ENCODE results near the gene ACSL3.

Gene ACSL3

GRCh38 chr2:222968550-222969155 lies 107.8 kb downstream of the ACSL3 start:
- Histone ChIP-seq H3K4me2 (ENCODE audit: low read length) (no peak overlapping the region), H3K4me3 (ENCODE audit: low read depth, low read length) (no peak overlapping the region), H3K79me2 (no peaks in the 10 kb centered on the region), H3K27me3 (ENCODE audit: control insufficient read depth, insufficient read depth, low read length) (no peaks in the 10 kb centered on the region), H3K36me3 (ENCODE audit: control insufficient read depth, insufficient read depth, low read length) (no peaks in the 10 kb centered on the region), H3K4me1 (peaks cover 3% of the 10 kb centered on the region), H2AFZ (no peak overlapping the region), H3K9ac (no peak overlapping the region), H3K9me3 (ENCODE audit: control insufficient read depth, low read length) (no peaks in the 10 kb centered on the region), H3K27ac (no peak overlapping the region)
- TF ChIP-seq CTCF (IDR thresholded peaks at IDR 0.05) = no peak

- H3K79me2 ChIP-seq = no peaks in the 10 kb centered on the region
- TF ChIP-seq CTCF (IDR thresholded peaks at IDR 0.05) = no peak
Measured at GRCh38 chr2:222969491-222969890, 108.7 kb downstream of the ACSL3 start.

GRCh38 chr2:222972420-222972819 lies 111.6 kb downstream of the ACSL3 start:
- no peak overlapping the region for H3K27ac ChIP-seq
- H3K9me3 ChIP-seq (ENCODE audit: control insufficient read depth, low read length) = no peaks in the 10 kb centered on the region
- TF ChIP-seq CTCF (IDR thresholded peaks at IDR 0.05) = no peak
- H2AFZ ChIP-seq = no peak overlapping the region
- no peaks in the 10 kb centered on the region for H3K27me3 ChIP-seq (ENCODE audit: control insufficient read depth, insufficient read depth, low read length)
- peaks cover 3% of the 10 kb centered on the region for H3K4me1 ChIP-seq
- no peak overlapping the region for H3K9ac ChIP-seq
- H3K79me2 ChIP-seq = no peaks in the 10 kb centered on the region
- H3K4me3 ChIP-seq (ENCODE audit: low read depth, low read length) = no peak overlapping the region
- H3K4me2 ChIP-seq (ENCODE audit: low read length) = no peak overlapping the region
- H3K36me3 ChIP-seq (ENCODE audit: control insufficient read depth, insufficient read depth, low read length) = no peaks in the 10 kb centered on the region

More at GRCh38 chr2:222969491-222969890, 108.7 kb downstream of the ACSL3 start:
- Histone ChIP-seq H2AFZ (no peak overlapping the region), H3K27me3 (ENCODE audit: control insufficient read depth, insufficient read depth, low read length) (no peaks in the 10 kb centered on the region), H3K4me3 (ENCODE audit: low read depth, low read length) (no peak overlapping the region), H3K9me3 (ENCODE audit: control insufficient read depth, low read length) (no peaks in the 10 kb centered on the region), H3K27ac (no peak overlapping the region), H3K36me3 (ENCODE audit: control insufficient read depth, insufficient read depth, low read length) (no peaks in the 10 kb centered on the region), H3K9ac (no peak overlapping the region), H3K4me1 (peaks cover 3% of the 10 kb centered on the region), H3K4me2 (ENCODE audit: low read length) (no peak overlapping the region)

- Histone ChIP-seq H3K27ac (no peak overlapping the region), H3K9ac (no peak overlapping the region), H3K79me2 (no peaks in the 10 kb centered on the region), H3K4me1 (peaks cover 3% of the 10 kb centered on the region), H3K36me3 (ENCODE audit: control insufficient read depth, insufficient read depth, low read length) (no peaks in the 10 kb centered on the region), H3K4me2 (ENCODE audit: low read length) (no peak overlapping the region), H3K4me3 (ENCODE audit: low read depth, low read length) (no peak overlapping the region), H3K27me3 (ENCODE audit: control insufficient read depth, insufficient read depth, low read length) (no peaks in the 10 kb centered on the region), H2AFZ (no peak overlapping the region), H3K9me3 (ENCODE audit: control insufficient read depth, low read length) (no peaks in the 10 kb centered on the region)
- no peak for TF ChIP-seq CTCF (IDR thresholded peaks at IDR 0.05)
Measured at GRCh38 chr2:222973237-222973636, 112.4 kb downstream of the ACSL3 start.

- H3K9ac ChIP-seq = no peak overlapping the region
- no peak for TF ChIP-seq CTCF (IDR thresholded peaks at IDR 0.05)
- H2AFZ ChIP-seq = no peak overlapping the region
- H3K4me3 ChIP-seq (ENCODE audit: low read depth, low read length) = no peak overlapping the region
- no peaks in the 10 kb centered on the region for H3K36me3 ChIP-seq (ENCODE audit: control insufficient read depth, insufficient read depth, low read length)
- H3K27ac ChIP-seq = no peak overlapping the region
- H3K9me3 ChIP-seq (ENCODE audit: control insufficient read depth, low read length) = no peaks in the 10 kb centered on the region
- peaks cover 2% of the 10 kb centered on the region for H3K4me1 ChIP-seq
- no peak overlapping the region for H3K4me2 ChIP-seq (ENCODE audit: low read length)
- no peaks in the 10 kb centered on the region for H3K27me3 ChIP-seq (ENCODE audit: control insufficient read depth, insufficient read depth, low read length)
- no peaks in the 10 kb centered on the region for H3K79me2 ChIP-seq
Measured at GRCh38 chr2:222973733-222974132, 112.9 kb downstream of the ACSL3 start.
